Measurements from ENCODE around the gene PSMA3.

The PSMA3 gene

DNA sequence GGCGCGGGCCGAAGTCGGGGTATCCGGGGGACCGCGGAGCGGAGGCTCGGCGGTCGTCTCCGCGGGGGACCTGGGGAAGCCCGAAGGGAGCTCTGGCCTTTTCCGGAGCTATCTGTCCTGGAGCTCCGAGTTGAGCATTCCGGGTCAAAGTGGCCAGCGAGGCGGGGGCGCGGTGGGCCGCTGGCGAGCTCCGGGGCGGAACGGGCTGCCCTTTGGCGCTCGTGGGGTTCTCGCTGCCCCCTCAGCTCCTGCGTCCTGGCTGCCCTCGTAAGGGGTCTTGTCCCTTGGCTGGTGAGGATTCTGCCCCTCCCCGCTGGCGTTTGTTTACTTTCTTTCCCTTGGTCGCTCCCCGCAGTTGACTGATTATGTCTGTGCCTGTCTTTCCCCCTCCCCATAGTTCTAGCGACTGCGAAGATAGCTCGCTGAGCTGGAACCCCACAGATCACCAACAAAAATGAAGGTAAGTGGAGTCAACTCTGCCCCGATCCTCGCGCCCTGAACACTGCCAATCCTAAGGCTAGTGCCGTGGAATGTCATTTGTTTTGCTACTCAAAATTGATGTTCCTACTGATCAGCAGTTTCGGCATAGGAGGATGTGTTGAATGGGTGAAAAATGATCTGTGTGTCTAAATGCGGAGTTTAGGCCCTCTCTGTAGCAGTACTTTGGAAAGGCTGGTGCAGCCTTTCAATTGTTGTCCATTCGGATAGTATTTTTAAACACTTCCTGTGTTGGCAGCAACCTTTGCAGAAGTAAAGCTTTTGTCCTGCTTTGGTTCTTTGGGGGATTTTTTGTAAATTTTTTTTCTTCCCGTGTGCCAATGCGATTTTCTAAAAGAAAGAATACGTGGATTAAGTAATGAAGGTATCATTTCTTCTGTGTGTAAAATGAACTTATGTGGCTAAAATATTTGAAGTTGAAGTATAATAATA lies 55.0 kb downstream of the PSMA3 start:
- peak; percentile 1 for DNase-seq

DNA sequence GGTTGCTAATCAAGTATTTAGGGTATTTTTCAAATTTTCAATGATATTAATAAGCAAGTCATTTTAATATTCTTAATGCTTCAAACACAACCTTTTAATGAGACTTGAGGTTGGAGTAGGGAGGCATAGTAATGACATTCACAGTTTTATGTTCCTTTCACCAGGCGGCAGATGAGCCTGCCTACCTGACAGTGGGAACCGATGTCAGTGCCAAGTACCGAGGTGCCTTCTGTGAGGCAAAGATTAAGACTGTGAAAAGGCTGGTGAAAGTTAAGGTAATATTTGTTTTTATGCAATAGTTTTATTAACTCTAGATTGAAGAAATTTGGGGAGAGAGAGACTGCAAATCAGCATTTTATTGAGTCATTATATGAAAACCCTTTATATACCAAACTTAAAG lies 56.8 kb downstream of the PSMA3 start:
- no peak for DNase-seq

DNA sequence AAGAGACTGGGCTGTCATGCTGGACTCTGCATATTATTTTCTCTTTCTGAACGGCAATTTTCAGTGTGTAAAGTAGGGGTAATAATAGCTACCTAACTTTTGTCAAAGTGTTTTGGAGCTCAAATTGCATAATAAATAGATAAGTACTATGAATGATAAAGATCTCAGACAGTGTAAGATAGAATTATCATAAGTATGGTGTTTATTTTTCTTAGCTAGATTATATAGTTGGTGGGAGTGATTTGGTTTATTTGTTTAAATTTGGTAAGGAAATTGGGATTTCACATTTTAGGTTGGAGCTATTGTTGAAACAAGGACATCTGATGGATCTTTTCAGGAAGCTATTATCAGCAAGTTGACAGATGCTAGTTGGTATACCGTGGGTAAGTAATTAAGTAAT lies 61.1 kb downstream of the PSMA3 start:
- no peak for DNase-seq

DNA sequence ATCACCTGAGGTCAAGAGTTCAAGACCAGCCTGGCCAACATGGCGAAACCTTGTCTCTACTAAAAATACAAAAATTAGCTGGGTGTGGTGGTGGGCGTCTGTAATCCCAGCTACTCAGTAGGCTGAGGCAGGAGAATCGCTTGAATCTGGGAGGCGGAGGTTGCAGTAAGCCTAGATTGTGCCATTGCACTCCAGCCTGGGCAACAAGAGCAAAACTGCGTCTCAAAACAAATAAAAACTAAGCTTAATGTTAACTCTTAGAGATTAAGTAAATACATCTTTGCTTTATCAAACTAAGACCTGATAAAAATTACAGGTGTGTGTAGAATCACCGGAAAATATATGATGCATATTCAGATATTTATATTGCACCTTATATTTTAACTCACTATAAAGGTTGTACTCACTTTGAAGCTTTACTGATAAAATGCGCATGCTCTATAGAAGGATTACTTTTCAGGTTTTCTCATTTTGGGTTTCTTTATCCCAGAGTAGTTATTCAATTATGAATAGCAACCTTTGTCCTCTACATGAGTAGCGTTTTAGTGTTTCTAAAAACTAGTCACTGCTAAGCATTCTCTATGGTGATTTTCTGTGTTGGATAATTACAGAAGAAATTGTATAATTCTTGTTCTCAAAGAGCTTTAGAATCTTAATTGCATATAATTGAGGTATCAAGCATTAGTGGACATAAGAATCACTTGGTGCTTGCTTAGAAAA lies 63.1 kb downstream of the PSMA3 start:
- DNase-seq, result no peak

DNA sequence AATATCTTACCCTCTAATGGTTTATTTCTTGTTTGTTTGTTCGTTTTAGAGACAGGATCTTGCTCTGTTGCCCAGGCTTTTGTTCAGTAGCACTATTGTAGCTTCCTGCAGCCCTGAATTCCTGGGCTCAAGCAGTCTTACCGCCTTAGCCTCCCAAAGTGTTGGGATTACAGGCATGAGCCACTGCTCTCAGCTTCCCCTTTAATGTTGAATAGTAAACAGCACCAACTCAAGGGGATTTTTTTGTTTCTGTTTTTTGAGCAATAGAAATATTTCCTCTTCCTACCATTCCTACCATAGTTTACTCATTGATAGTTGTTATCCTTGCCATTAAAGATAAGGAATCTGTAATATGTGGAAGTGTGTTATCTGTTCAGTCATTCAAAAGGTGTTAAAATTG lies 64.4 kb downstream of the PSMA3 start:
- DNase-seq, result no peak

DNA sequence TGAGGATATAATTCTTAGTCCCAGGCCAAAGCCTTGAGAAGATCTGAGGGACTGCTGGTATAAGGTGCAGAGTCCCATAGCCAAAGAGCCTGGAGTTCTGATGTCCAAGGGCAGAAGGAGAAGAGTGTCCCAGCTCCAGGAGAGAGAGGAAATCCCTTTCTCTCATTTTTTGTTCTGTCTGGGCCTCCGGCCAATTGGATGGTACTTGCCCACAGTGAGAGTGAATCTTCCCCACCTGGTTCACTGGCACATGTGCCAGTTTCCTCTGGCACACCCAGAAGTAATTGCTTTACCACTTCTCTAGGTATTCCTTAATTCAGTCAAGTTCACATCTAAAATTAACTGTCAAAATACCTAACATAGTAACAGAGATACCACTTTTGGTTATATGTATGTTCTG lies 69.1 kb downstream of the PSMA3 start:
- no peak for DNase-seq

DNA sequence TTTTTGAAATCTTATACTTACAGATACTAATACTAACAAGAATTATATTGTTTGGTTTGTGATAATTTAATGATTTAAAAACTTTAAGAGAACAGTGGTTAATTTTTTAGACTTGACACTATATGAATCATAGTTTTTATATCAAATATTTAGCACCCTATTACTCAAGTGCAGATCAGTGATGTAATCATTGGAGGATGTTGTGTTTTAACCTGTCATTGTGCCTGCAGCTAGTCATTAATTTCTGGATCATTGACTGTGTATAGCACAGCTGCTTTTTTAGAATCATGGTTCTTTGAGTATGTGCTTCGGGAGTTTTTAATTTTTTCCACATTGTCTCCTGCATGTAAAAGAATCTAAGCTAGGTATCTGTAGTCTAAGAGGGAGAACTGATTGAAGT lies 71.0 kb downstream of the PSMA3 start:
- DNase-seq, result no peak
